ENCODE data around the gene CHPF2.
A peak's percentile ranks its signal among the peaks of the same experiment; 100 is the strongest.

CHPF2 gene

DNA sequence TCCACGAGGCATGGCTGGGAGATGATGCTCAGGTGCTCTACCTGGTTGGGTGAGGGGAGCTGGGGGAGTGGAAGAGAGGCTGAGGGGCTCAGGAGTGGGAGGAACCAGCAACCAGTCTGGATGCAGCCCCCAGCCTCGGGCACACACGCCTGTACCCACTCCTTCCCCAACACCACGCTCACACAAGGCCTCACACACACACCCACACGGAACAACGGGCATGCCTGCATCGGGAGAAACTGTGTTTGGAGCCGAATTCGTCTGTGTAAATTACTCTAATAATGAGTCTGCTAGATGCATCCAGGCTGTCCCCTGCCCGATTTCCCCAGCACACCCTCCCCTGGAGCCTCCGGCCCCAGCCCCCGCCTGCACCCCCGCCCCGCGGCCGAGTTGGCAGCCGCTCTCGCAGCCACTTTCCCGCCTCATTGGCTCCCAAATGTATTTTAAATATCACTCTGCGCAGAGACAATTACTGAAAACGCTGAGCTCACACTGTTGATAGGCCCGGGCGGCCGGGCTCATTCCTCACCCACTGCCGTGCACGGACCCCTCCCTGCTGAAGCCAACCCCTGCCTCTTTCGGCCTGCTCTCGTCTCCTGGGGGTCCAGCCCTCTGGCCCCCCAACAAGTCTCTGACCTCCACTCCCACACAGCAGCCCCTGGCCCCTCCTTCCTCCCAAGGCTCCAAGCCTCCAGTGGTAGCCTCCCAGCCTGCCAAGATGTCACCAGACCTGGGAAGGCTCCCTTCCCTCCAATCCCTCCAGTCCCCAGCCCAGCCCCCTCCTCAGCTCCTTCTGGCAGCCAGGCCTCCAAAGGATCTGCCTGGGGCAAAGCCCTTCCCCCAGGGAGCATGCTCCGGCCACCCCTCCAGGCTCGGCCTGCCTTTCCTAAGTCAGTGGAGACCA, 33.1 kb upstream of the CHPF2 start:
- Mint-ChIP-seq H3K4me1 (ENCODE audit: low read depth) (peaks cover 2% of the 10 kb centered on the region), H3K9me3 (ENCODE audit: low read depth) (no peaks in the 10 kb centered on the region), H3K27ac (no peak overlapping the region), H3K4me3 (no peak overlapping the region), H3K27me3 (peaks cover 3% of the 10 kb centered on the region), H3K36me3 (no peaks in the 10 kb centered on the region)

DNA sequence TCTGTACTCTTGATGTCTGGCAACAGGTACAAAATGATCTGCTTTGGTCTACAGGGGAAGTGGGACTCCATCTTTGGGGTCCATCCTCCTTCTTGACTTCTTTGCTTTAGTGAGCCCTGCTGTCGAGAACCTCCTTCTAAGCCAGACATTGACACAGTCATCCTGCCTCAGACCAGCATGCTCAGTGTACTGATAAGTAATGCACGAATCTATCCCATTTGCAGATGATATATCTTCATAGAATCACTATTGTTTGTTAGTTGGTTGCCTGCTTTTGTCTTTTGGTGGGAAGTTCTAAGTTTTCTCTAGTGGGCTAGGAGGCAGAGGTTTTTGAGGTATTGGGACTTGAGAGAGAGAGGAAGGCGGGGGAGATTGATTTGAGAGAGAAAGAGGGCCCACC, 30.9 kb upstream of the CHPF2 start:
- no peaks in the 10 kb centered on the region for H3K36me3 Mint-ChIP-seq
- no peaks in the 10 kb centered on the region for H3K27me3 Mint-ChIP-seq
- H3K27ac Mint-ChIP-seq = no peak overlapping the region
- no peaks in the 10 kb centered on the region for H3K9me3 Mint-ChIP-seq (ENCODE audit: low read depth)
- no peak overlapping the region for H3K4me3 Mint-ChIP-seq
- peaks cover 3% of the 10 kb centered on the region for H3K4me1 Mint-ChIP-seq (ENCODE audit: low read depth)

DNA sequence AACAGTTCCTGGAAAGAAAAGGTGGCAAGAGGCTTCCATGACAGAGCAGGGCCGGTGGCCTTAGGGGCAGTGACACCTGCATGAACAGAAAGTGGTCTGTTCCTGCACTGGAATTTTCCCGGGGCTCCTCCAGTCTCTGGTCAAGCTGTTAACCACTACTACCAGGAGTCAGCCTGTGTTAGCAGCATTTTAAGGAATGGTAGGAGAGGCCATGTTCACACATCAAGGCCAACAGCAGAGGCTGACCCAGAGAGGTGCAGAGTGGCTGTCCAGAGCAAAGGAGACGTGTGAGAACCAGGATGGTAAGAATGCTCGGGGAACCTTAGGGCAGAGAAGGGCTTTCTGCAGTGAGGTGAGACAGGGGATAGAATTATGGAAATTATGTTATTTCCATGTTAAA, 30.5 kb upstream of the CHPF2 start:
- Mint-ChIP-seq H3K27ac (no peak overlapping the region), H3K4me3 (no peak overlapping the region), H3K36me3 (no peaks in the 10 kb centered on the region), H3K27me3 (no peaks in the 10 kb centered on the region), H3K4me1 (ENCODE audit: low read depth) (peaks cover 7% of the 10 kb centered on the region), H3K9me3 (ENCODE audit: low read depth) (no peaks in the 10 kb centered on the region)

DNA sequence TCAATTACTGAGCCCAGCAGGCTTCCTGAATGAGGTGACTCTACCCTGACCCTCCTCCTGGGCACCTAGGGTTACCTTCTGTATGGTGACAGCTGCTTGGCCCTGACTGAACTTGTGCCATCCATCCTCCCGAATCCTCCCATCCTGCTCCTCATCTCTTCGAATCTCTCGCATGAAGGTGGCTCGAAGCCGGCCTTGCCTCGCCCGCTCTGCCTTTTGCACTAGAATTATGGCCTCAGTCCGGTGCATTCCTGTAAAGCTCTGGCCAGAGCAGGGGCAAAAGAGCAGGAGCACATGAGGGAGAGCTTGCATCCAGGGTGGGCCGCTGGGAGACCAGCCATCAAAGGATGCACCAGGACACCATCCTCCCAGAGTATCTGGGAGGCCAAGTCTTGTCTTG, 29.4 kb upstream of the CHPF2 start:
- no peaks in the 10 kb centered on the region for H3K36me3 Mint-ChIP-seq

DNA sequence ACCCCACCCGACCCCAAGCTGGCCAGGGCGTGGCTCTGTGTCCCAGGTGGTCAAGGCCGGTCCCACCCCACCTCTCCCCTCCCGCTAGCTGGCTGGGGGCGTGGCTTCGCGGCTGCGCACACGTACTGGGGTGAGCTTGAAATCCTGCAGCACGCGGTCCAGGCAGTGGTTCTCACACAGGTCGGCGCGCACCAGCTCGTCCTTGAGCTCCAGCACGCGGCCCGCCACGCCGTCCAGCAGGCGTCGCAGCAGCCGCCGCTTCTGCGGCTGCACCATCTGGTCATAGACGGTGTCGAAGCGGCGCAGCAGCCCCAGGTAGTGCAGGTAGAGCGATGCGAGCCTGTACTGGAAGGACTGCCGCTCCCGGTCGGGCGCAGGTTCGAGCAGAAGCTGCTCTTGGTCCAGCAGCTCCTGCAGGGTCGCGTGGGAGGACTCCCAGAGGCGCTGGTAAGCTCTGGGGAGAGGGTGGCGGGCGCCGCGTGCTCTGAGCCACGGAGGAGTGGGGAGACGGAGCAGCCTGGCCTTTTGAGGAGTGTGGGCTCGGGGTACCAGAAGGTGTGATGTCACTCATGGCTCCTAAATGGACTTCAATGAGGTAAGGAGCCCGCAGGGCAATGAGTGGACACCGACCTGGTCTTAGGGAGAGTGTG, 27.8 kb upstream of the CHPF2 start:
- Mint-ChIP-seq H3K27me3 (no peaks in the 10 kb centered on the region), H3K9me3 (ENCODE audit: low read depth) (no peaks in the 10 kb centered on the region), H3K4me1 (ENCODE audit: low read depth) (peaks cover 24% of the 10 kb centered on the region), H3K27ac (no peak overlapping the region), H3K4me3 (no peak overlapping the region), H3K36me3 (no peaks in the 10 kb centered on the region)

More for the DNA sequence above, 29.4 kb upstream of the CHPF2 start:
- peaks cover 18% of the 10 kb centered on the region for H3K4me1 Mint-ChIP-seq (ENCODE audit: low read depth)
- H3K9me3 Mint-ChIP-seq (ENCODE audit: low read depth) = no peaks in the 10 kb centered on the region
- H3K27me3 Mint-ChIP-seq = no peaks in the 10 kb centered on the region
- H3K27ac Mint-ChIP-seq = no peak overlapping the region
- H3K4me3 Mint-ChIP-seq = no peak overlapping the region

DNA sequence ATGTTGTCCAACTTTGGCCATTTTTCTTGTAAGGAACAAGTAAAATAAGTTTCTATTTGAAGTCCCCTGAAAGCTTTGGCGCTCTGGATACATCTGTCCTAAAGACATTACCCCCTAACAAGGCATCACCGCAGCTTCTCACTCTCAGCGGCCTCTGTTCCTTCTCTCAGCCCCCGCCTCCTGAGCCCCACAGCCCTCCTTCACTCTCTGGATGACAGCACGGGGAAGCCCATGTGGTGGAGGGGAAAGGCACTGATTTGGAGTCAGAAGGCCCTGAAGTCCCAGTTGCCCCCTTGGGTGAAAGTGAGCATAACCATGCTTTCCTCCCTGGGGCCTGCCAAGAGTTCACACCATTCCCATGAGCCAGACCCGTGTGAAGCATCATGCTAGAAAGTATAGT, 26.6 kb upstream of the CHPF2 start:
- Mint-ChIP-seq H3K27ac (no peak overlapping the region), H3K36me3 (no peaks in the 10 kb centered on the region), H3K4me1 (ENCODE audit: low read depth) (peaks cover 24% of the 10 kb centered on the region), H3K27me3 (no peaks in the 10 kb centered on the region), H3K9me3 (ENCODE audit: low read depth) (no peaks in the 10 kb centered on the region), H3K4me3 (no peak overlapping the region)

DNA sequence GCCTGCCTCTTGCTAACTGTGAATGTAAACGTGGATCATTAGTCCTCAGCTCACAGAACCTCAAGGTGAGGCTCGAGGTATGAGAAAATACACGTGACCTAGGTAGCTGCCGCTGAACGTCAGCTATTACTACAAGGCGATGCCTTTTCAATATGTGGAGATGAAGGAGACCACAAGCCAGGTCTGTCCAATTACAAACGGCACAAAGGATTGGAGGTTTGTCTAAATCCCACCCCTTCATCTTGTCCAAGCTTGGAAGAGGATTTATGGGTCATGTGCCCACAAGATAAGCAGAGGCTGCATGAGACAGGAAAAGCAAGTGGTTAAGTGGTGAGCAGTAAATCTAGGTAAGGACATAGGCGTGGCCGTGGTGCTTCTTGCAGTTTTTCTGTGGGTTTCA, 25.4 kb upstream of the CHPF2 start:
- no peaks in the 10 kb centered on the region for H3K9me3 Mint-ChIP-seq (ENCODE audit: low read depth)
- H3K4me1 Mint-ChIP-seq (ENCODE audit: low read depth) = peaks cover 24% of the 10 kb centered on the region
- no peak overlapping the region for H3K27ac Mint-ChIP-seq
- H3K4me3 Mint-ChIP-seq = peak overlapping the region; percentile 66
- no peaks in the 10 kb centered on the region for H3K27me3 Mint-ChIP-seq
- H3K36me3 Mint-ChIP-seq = no peaks in the 10 kb centered on the region

DNA sequence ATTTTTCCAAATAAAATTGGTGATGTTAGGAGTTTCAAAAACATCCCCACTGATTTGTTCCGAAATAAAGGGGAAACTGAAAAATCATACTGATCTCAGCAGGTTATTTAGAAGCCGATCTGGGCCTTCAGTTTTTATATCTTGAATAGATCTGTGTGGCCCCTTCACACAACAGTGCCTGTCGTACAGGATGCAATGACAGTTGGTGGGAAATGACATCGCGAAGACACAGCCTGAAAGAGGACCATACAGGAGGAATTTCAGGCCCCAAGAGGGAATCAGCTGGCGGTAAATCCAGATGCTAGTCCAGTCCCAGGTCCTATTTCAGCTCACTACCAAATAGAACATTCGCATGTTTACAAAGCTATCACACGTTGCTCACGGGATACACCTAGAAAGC, 25.0 kb upstream of the CHPF2 start:
- H3K27me3 Mint-ChIP-seq = no peaks in the 10 kb centered on the region
- no peaks in the 10 kb centered on the region for H3K36me3 Mint-ChIP-seq
- peaks cover 24% of the 10 kb centered on the region for H3K4me1 Mint-ChIP-seq (ENCODE audit: low read depth)
- no peak overlapping the region for H3K4me3 Mint-ChIP-seq
- H3K9me3 Mint-ChIP-seq (ENCODE audit: low read depth) = no peaks in the 10 kb centered on the region
- no peak overlapping the region for H3K27ac Mint-ChIP-seq

DNA sequence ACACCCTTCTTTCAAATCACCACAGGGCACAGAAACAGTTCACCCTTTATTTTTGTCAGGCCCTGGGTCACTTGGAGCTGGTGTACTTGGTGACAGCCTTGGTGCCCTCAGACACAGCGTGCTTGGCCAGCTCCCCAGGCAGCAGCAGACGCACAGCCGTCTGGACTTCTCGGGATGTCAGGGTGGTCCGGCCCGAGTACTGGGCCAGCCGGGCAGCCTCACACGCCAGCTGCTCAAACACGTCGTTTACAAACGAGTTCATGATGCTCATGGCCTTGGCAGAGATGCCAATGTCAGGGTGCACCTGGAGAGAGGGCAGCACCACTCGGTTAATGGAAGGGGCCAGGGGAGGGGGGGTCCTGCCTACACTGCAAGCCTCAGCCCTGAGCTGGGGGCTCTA, 24.5 kb upstream of the CHPF2 start:
- H3K27me3 Mint-ChIP-seq = no peaks in the 10 kb centered on the region
- no peaks in the 10 kb centered on the region for H3K9me3 Mint-ChIP-seq (ENCODE audit: low read depth)
- peaks cover 24% of the 10 kb centered on the region for H3K4me1 Mint-ChIP-seq (ENCODE audit: low read depth)
- H3K27ac Mint-ChIP-seq = no peak overlapping the region
- H3K36me3 Mint-ChIP-seq = no peaks in the 10 kb centered on the region
- no peak overlapping the region for H3K4me3 Mint-ChIP-seq

DNA sequence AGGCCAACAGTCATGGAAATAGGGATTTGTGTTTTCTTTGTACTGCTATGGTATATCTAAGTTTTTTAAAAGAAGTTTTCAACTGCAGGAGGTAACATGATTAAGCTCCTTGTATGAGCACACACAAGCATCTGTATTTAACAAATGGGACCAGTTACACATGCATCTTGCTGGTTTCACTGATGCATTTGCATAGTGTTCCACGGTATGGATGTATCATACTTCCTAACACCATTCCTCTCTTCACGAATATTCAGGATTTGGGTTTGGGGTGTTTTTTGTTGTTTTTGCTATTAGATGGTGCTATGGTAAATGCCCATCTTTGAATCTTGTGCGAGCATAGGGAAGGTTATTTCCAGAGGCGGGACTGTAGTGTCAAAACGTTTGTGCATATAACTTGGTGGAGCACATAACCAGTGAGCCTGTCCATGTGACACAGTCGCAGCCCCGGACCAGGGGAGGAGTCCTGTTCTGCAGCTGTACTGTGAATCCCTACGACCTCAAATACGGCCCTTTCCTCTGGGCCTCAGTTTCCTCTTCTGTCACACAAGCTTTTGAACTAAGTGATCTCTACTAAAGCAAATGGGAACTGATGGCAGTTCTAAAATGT, 23.9 kb upstream of the CHPF2 start:
- no peak overlapping the region for H3K27ac Mint-ChIP-seq
- H3K9me3 Mint-ChIP-seq (ENCODE audit: low read depth) = no peaks in the 10 kb centered on the region
- H3K4me3 Mint-ChIP-seq = no peak overlapping the region
- peaks cover 24% of the 10 kb centered on the region for H3K4me1 Mint-ChIP-seq (ENCODE audit: low read depth)
- no peaks in the 10 kb centered on the region for H3K27me3 Mint-ChIP-seq
- no peaks in the 10 kb centered on the region for H3K36me3 Mint-ChIP-seq

DNA sequence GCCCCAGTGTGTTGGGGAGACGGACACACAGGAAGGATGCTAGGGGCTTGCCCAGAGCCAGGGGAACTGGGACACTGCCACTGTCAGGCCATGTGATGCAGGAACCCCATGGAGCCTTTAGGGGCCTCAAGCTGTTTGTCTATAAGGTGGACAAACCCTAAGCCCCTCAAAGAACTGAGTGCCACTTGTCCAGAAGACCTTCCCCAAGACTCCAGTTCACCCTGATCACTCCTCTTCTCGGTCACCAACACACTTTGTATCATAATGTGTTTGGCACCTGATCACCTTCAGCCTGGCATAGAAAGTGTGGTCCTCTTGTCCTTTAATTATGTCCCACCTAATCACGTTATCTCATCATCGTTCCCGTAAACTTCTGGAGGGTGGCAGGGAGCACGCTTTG, 22.7 kb upstream of the CHPF2 start:
- no peaks in the 10 kb centered on the region for H3K27me3 Mint-ChIP-seq
- H3K4me3 Mint-ChIP-seq = no peak overlapping the region
- no peaks in the 10 kb centered on the region for H3K9me3 Mint-ChIP-seq (ENCODE audit: low read depth)
- peaks cover 24% of the 10 kb centered on the region for H3K4me1 Mint-ChIP-seq (ENCODE audit: low read depth)
- no peaks in the 10 kb centered on the region for H3K36me3 Mint-ChIP-seq
- no peak overlapping the region for H3K27ac Mint-ChIP-seq

DNA sequence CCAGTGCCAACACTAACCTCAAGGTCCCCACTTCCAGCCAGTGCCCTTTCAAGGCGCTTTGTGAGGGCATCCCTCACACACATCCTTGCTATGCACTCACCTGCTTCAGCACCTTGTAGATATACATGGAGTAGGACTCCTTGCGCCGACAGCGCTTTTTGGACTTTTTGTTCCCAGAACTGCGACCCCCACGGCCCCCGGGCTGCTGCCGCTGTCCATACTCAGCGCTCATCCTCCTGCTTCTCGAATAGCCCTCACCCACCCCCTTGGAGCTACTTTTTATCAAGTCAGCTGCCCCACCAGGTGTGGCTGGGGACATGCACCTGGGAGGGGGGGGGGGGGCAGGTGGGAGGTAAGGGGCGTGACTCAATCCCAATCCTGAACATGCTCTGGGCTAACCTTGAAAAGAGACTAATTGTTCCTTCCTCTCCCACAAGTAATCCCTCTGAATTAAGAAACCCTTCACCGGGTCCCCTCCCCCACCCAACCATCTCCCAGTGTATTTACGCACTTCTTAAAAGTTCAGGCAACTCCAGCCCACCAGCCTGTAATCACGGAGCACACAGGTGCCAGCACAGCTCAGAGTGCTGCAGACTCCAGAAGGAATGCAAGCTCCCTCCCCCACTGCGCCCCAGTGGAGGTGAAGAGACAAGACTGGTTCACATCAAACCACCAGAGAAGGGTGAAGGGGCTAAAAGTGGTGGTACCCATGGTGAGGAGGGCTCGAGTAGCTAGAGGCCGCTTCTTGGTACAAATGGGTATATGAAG, 22.0 kb upstream of the CHPF2 start, which contains the start of gene H2BK1:
TSS of gene H2BK1 (minus strand) at position 402 of the 768 bp plus-strand sequence. CDS start at position 232, 170 bp downstream.
- Mint-ChIP-seq H3K4me1 (ENCODE audit: low read depth) (peaks cover 24% of the 10 kb centered on the region), H3K4me3 (no peak within 1 kb of the TSS), H3K36me3 (no peaks in the 10 kb centered on the region), H3K27me3 (no peaks in the 10 kb centered on the region), H3K27ac (no peak within 1 kb of the TSS), H3K9me3 (ENCODE audit: low read depth) (no peaks in the 10 kb centered on the region)

DNA sequence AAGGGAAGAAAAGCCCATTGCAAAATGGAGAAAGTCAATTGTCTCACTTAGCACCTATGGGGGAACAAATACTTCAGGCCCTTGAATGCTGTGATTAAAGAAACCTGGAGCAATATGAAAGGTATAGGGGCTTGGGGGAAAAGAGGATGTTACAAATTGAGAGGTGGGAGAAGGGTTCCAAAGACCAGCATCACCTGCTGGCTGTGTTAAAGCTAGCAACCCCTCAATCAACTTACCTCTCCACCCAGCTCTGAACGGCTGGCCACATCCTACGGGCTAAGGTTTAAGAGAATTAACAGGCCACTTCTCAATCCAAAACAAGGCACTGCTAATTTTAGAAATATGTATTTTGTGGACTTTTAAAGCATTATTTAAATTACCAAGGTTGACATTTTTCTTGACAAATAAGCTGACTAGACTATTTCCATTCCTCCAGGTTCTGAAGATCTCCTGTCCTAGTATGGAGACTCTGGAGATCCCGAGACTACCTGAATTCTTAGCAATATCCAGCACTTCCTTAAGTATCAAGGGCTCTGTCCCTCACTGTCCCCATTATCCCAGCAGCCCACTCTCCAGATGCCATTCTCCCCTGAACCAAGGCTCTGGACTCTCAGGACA, 21.0 kb upstream of the CHPF2 start:
- H3K4me1 Mint-ChIP-seq (ENCODE audit: low read depth) = peaks cover 20% of the 10 kb centered on the region
- no peak overlapping the region for H3K27ac Mint-ChIP-seq
- no peaks in the 10 kb centered on the region for H3K27me3 Mint-ChIP-seq
- H3K4me3 Mint-ChIP-seq = no peak overlapping the region
- H3K9me3 Mint-ChIP-seq (ENCODE audit: low read depth) = no peaks in the 10 kb centered on the region
- H3K36me3 Mint-ChIP-seq = no peaks in the 10 kb centered on the region

DNA sequence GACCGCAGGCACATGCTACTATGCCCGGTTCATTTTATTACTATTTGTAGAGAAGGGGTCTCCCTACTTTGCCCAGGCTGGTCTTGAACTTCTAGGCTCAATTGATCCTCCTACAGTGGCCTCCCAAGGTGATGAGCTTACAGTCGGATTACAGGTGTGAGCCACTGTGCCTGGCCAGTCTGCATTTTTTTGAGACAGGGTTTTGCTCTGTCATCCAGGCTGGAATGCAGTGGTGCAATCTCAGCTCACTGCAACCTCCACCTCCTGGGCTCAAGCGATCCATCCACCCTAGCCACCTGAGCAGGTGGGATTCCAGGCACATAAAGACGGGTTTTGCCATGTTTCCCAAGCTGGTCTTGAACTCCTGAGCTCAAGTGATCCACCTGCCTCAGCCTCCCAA, 19.7 kb upstream of the CHPF2 start:
- Mint-ChIP-seq H3K9me3 (ENCODE audit: low read depth) (no peaks in the 10 kb centered on the region), H3K36me3 (no peaks in the 10 kb centered on the region), H3K27me3 (no peaks in the 10 kb centered on the region), H3K4me1 (ENCODE audit: low read depth) (peaks cover 8% of the 10 kb centered on the region), H3K4me3 (no peak overlapping the region), H3K27ac (no peak overlapping the region)

Measured in activated naive CD8-positive, alpha-beta T cell (primary cell).